Astrocyte of the cerebellum (primary cell): ENCODE data around the gene RAB31.

ENCODE experiments used
- DNase-seq: peaks from one replicate; pipeline ENCODE4 v3.0.0-alpha.2; 2011; ENCODE audit warnings: low read depth
- H3K4me3 ChIP-seq: 2 replicates; pipeline ENCODE4 v1.5.1; 2011; ENCODE audit warnings: mild to moderate bottlenecking, low read depth, low read length, moderate library complexity
- in situ Hi-C: cut with HindIII; loops from 2 replicates; pipeline ENCODE4 v1.10.0; 2017; ENCODE audit warnings: low sequenced_read_pairs
- TF ChIP-seq, protein P1 (sequence below): IDR thresholded peaks from 2 replicates; pipeline ENCODE4 v1.5.1; 2012; ENCODE audit warnings: low read length, low read depth, moderate library complexity, mild to moderate bottlenecking; ENCODE audit errors: missing control alignments

The RAB31 gene

GRCh38 chr18:9740071-9740470, 32.0 kb downstream of the RAB31 start:
- TF ChIP-seq, protein P1, sequence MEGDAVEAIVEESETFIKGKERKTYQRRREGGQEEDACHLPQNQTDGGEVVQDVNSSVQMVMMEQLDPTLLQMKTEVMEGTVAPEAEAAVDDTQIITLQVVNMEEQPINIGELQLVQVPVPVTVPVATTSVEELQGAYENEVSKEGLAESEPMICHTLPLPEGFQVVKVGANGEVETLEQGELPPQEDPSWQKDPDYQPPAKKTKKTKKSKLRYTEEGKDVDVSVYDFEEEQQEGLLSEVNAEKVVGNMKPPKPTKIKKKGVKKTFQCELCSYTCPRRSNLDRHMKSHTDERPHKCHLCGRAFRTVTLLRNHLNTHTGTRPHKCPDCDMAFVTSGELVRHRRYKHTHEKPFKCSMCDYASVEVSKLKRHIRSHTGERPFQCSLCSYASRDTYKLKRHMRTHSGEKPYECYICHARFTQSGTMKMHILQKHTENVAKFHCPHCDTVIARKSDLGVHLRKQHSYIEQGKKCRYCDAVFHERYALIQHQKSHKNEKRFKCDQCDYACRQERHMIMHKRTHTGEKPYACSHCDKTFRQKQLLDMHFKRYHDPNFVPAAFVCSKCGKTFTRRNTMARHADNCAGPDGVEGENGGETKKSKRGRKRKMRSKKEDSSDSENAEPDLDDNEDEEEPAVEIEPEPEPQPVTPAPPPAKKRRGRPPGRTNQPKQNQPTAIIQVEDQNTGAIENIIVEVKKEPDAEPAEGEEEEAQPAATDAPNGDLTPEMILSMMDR, result no peak
- H3K4me3 ChIP-seq, result no peak overlapping the region
- DNase-seq, result no peak
- in situ Hi-C loops, result no loop called here

DNA sequence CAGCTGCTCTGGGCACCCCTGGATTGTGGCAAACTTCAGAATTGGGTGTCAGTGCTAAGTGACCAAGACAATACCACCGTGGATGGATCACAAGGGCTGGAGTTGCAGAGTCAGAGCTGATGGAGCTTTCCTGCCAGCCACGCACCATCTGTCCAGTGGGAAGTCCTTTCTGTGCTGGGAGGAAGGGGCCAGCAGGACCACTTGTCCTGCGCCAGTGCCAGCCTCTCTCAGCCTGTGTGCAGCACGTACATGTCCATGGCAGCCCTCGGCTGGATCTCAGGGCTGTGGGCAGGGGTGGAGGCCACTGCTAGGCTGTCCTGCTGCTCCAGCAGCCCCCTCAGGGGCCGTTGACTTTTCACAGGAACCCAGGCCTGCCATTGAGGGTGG, 33.3 kb downstream of the RAB31 start:
- no peak for DNase-seq
- no peak overlapping the region for H3K4me3 ChIP-seq
- in situ Hi-C loops, result no loop called here
- TF ChIP-seq, protein P1, result no peak

DNA sequence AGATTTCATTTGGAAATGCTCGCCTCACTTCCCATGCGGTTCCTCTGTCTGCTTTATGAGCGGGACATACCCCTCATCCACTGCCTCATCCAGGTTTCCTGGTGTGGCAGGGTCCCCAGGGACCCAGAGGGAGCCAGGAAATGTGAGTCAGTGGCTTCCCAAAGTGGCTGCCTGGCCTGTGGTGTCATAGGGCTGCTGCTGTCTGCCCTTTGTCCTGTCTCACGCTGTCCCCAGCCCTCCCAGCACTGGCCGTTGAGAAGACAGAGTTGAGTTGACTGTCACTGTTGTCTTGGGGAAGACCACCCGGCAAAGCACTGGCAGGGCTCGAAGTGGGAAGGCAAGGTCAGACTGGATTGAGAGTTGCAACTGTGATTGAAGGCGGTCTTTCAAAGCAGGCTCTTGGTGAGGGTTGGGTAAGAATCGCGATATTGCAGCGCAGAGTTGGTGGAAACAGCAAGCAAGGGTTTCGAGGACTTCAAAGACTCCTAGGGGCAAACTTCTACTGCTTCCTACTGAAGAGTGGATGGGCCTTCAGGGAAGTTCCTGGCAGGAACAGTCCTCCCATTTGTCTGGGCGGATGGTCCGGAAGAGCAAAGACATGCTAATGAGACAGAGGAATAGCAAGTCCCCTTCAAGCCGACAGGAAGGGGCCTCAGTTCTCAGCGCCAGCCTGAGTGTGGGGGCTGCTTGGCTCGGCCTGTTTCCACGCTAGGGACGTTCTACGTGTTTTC, 33.9 kb downstream of the RAB31 start:
- H3K4me3 ChIP-seq, result no peak overlapping the region
- TF ChIP-seq, protein P1, result no peak
- DNase-seq, result no peak
- in situ Hi-C loops, result no loop called here

DNA sequence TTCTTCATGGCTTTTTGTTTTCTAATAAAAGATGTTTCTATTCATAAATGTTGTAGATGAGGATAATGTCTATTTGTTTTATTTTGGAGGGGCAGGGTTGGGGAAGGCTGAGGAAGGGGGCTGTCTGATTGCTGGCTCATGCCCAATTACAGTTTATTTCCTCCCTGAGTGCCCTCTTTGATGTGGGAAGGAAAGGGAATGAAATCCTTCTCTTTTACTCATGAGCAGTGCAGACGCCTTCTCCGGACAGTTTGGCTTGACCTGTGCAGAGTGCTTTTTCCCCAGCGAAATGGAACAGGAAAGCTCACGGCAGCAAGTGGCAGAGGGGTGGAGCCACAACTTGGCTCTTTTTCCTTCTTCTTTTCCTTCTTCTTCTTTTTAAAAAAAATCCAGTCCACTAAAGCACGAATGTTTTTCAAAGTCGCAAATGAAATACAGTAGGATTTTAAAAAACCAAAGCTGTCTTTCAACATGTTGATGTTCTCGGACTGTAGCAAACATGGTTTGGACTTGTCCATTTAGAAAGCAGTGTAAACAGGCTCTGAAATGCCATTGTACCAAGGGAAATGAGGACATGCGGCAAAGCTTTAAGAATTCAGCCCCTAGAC, 34.5 kb downstream of the RAB31 start:
- in situ Hi-C loops, result no loop called here
- no peak overlapping the region for H3K4me3 ChIP-seq
- TF ChIP-seq, protein P1, result no peak
- no peak for DNase-seq

GRCh38 chr18:9743200-9744016, 35.3 kb downstream of the RAB31 start:
- TF ChIP-seq, protein P1, result no peak
- no peak overlapping the region for H3K4me3 ChIP-seq
- in situ Hi-C loops, result no loop called here
- peak; percentile 90 for DNase-seq

DNA sequence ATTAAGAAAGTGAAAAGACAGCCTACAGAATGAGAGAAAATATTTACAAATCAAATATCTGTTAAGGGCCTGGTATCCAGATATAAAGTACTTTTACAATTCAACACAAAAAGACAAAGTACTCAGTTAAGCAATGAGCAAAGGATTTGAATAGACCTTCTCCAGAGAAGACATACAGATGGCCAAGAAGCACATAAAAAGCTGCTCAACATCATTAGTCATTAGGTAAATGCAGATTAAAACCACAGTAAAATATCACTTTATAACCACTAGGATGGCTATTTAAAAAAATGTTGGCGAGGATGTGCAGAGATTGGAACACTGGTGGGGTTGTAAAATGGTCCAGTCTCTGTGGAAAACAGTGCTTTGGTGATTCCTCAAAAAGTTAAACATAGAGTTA, 38.9 kb downstream of the RAB31 start:
- in situ Hi-C loops, result no loop called here
- H3K4me3 ChIP-seq, result no peak overlapping the region
- no peak for DNase-seq
- TF ChIP-seq, protein P1, result no peak
